H1 (cell line): ENCODE data around the gene PLXNA4. TPM values are rescaled to one million over a fixed set of nuclear protein-coding genes. Genes with fewer than 3 reads are reported as not detected.

ENCODE experiments used
- CTCF ChIA-PET: fragments of 300-600 bp; sonication (Branson Sonifier 250); formaldehyde crosslinking; loops from one replicate; lab custom pipeline; 2021; ENCODE audit not compliant: partially characterized antibody; lab: Charles Lee
- POLR2A ChIA-PET: fragments of 300-600 bp; sonication (Branson Sonifier 250); formaldehyde crosslinking; loops from one replicate; lab custom pipeline; 2021; ENCODE audit warnings: inconsistent platforms; ENCODE audit not compliant: partially characterized antibody; lab: Charles Lee
- DNase-seq, 2 experiments: peaks; one replicate each; pipeline versions ENCODE4 v3.0.0 to v3.0.0-alpha.2; 2010 to 2022; ENCODE audit warnings: low spot score in 2 of 2, low read depth in 1 of 2, mixed read lengths in 1 of 2
- FAIRE-seq: peaks from 2 replicates; lab custom pipeline; 2011; peaks lifted over from hg19 to GRCh38; lab: Jason Lieb, UNC
- H2AFZ ChIP-seq: 2 replicates; pipeline ENCODE4 v1.8.1; 2012; ENCODE audit warnings: low read length, inconsistent platforms
- H2AK5ac ChIP-seq: 2 replicates; pipeline ENCODE4 v1.6.1; 2013; ENCODE audit warnings: low read depth, low read length
- H2BK120ac ChIP-seq: replicated peaks from 2 replicates; pipeline ENCODE3; 2013; ENCODE audit warnings: low read depth, low read length, inconsistent platforms
- H2BK12ac ChIP-seq: 2 replicates; pipeline ENCODE4 v1.6.1; 2013; ENCODE audit warnings: low read depth, low read length
- H2BK15ac ChIP-seq: 2 replicates; pipeline ENCODE4 v1.6.1; 2013; ENCODE audit warnings: low read length
- H2BK20ac ChIP-seq: 2 replicates; pipeline ENCODE4 v1.6.1; 2013; ENCODE audit warnings: low read length
- H2BK5ac ChIP-seq: 2 replicates; pipeline ENCODE4 v1.6.1; 2013; ENCODE audit warnings: low read depth, low read length
- H3K14ac ChIP-seq: 2 replicates; pipeline ENCODE4 v1.6.1; 2013; ENCODE audit warnings: inconsistent platforms; ENCODE audit not compliant: insufficient read length
- H3K18ac ChIP-seq: 2 replicates; pipeline ENCODE4 v1.6.1; 2013; ENCODE audit warnings: low read length; ENCODE audit errors: extremely low read depth
- H3K23ac ChIP-seq: 2 replicates; pipeline ENCODE4 v1.6.1; 2013; ENCODE audit warnings: inconsistent platforms; ENCODE audit not compliant: insufficient read length
- H3K23me2 ChIP-seq: 2 replicates; pipeline ENCODE4 v1.6.1; 2013; ENCODE audit warnings: low read depth, low read length
- H3K27ac ChIP-seq: 2 replicates; pipeline ENCODE4 v1.6.1; 2011; ENCODE audit warnings: low read depth, low read length, inconsistent platforms
- H3K27me3 ChIP-seq, 4 experiments: replicated peaks in 1 of 4; 1 replicate in 1 of 4; 2 replicates in 3 of 4; pipeline versions ENCODE4 v1.6.1 to v1.8.1; 2011 to 2013; ENCODE audit warnings: low read length in 3 of 4, mild to moderate bottlenecking in 3 of 4, inconsistent platforms in 2 of 4, mixed read lengths in 2 of 4, moderate library complexity in 1 of 4; ENCODE audit not compliant: control insufficient read depth in 3 of 4, insufficient read depth in 3 of 4; ENCODE audit errors: extremely low read depth in 1 of 4
- H3K36me3 ChIP-seq, 4 experiments: 2 replicates each; pipeline versions ENCODE4 v1.6.1 to v1.8.1; 2011 to 2013; ENCODE audit warnings: mild to moderate bottlenecking in 4 of 4, low read length in 3 of 4, moderate library complexity in 2 of 4, control low read depth in 1 of 4, inconsistent platforms in 1 of 4; ENCODE audit not compliant: insufficient read depth in 4 of 4, control insufficient read depth in 2 of 4
- H3K4ac ChIP-seq: replicated peaks from 2 replicates; pipeline ENCODE3; 2013; ENCODE audit warnings: low read length, low read depth, mixed read lengths, inconsistent platforms; ENCODE audit not compliant: insufficient read length
- H3K4me1 ChIP-seq, 4 experiments: replicated peaks in 1 of 4; 1 replicate in 1 of 4; 2 replicates in 3 of 4; pipeline versions ENCODE4 v1.6.1 to v1.8.1; 2011 to 2013; ENCODE audit warnings: low read length in 3 of 4, inconsistent platforms in 2 of 4, mixed read lengths in 1 of 4; ENCODE audit not compliant: insufficient read depth in 4 of 4, control insufficient read depth in 3 of 4
- H3K4me2 ChIP-seq, 2 experiments: 2 replicates each; pipeline versions ENCODE4 v1.6.1 to v1.8.1; 2011 to 2013; ENCODE audit warnings: low read depth in 2 of 2, low read length in 2 of 2, control low read depth in 1 of 2, inconsistent platforms in 1 of 2, mild to moderate bottlenecking in 1 of 2; ENCODE audit not compliant: insufficient read depth in 1 of 2
- H3K4me3 ChIP-seq, 4 experiments: fragments of 200-600, 300-600 bp in 1 of 4; sonication (generic), shearing (Covaris generic), sonication (Bioruptor Twin) in 1 of 4; 2 replicates each; pipeline versions ENCODE4 v1.5.1 to v1.8.1; 2011 to 2016; ENCODE audit warnings: low read length in 4 of 4, low read depth in 3 of 4, control low read depth in 2 of 4, inconsistent platforms in 2 of 4, mild to moderate bottlenecking in 2 of 4, mixed read lengths in 1 of 4, moderate library complexity in 1 of 4; ENCODE audit not compliant: insufficient read depth in 2 of 4; ENCODE audit errors: extremely low read depth in 1 of 4
- H3K56ac ChIP-seq: replicated peaks from 2 replicates; pipeline ENCODE3; 2013; ENCODE audit warnings: low read depth, mild to moderate bottlenecking, mixed read lengths, low read length, inconsistent platforms; ENCODE audit not compliant: insufficient read length
- H3K79me1 ChIP-seq: 2 replicates; pipeline ENCODE4 v1.6.1; 2013; ENCODE audit warnings: low read depth, low read length, control low read depth
- H3K79me2 ChIP-seq, 2 experiments: 2 replicates each; pipeline versions ENCODE4 v1.6.1 to v1.8.1; 2012 to 2013; ENCODE audit warnings: low read length in 2 of 2, mild to moderate bottlenecking in 2 of 2, inconsistent platforms in 1 of 2; ENCODE audit not compliant: insufficient read depth in 2 of 2, control insufficient read depth in 1 of 2
- H3K9ac ChIP-seq, 4 experiments: replicated peaks in 1 of 4; 1 replicate in 1 of 4; 2 replicates in 3 of 4; pipeline versions ENCODE4 v1.6.1 to v1.8.1; 2011 to 2013; ENCODE audit warnings: low read depth in 3 of 4, low read length in 3 of 4, control low read depth in 2 of 4, mild to moderate bottlenecking in 2 of 4, moderate library complexity in 2 of 4, inconsistent platforms in 1 of 4; ENCODE audit errors: extremely low read depth in 1 of 4
- H3K9me3 ChIP-seq, 2 experiments: 2 replicates each; pipeline versions ENCODE4 v1.6.1 to v1.8.1; 2012 to 2013; ENCODE audit warnings: mild to moderate bottlenecking in 2 of 2, moderate library complexity in 2 of 2, control low read depth in 1 of 2, inconsistent platforms in 1 of 2, low read depth in 1 of 2, low read length in 1 of 2, mixed read lengths in 1 of 2; ENCODE audit not compliant: insufficient read depth in 2 of 2
- H4K20me1 ChIP-seq, 2 experiments: replicated peaks in 1 of 2; 2 replicates each; pipeline versions ENCODE3 to v1.8.1; 2011 to 2013; ENCODE audit warnings: inconsistent platforms in 2 of 2, low read length in 2 of 2, mild to moderate bottlenecking in 1 of 2; ENCODE audit not compliant: insufficient read depth in 2 of 2, control insufficient read depth in 1 of 2
- H4K5ac ChIP-seq: 2 replicates; pipeline ENCODE4 v1.6.1; 2013; ENCODE audit warnings: low read length, low read depth, mixed read lengths, inconsistent platforms; ENCODE audit not compliant: insufficient read length
- H4K8ac ChIP-seq: 2 replicates; pipeline ENCODE4 v1.8.0; 2013; ENCODE audit warnings: mild to moderate bottlenecking, moderate library complexity, low read length, inconsistent platforms; ENCODE audit not compliant: insufficient read depth; ENCODE audit errors: extremely low read depth
- H4K91ac ChIP-seq: replicated peaks from 2 replicates; pipeline ENCODE3; 2013; ENCODE audit warnings: low read length, mixed read lengths, inconsistent platforms; ENCODE audit not compliant: insufficient read length
- BRCA1 ChIP-seq: IDR thresholded peaks from 2 replicates; pipeline ENCODE4 v1.6.1; 2012; ENCODE audit warnings: low read depth, low read length, improper control_type of control experiment
- CEBPB ChIP-seq: IDR thresholded peaks from 2 replicates; pipeline ENCODE4 v1.6.1; 2012; ENCODE audit warnings: low read depth, low read length
- CHD1 ChIP-seq: IDR thresholded peaks from 2 replicates; pipeline ENCODE4 v1.6.1; 2012; ENCODE audit warnings: low read depth, low read length, improper control_type of control experiment
- EGR1 ChIP-seq: IDR thresholded peaks from 2 replicates; pipeline ENCODE4 v1.6.1; 2011; ENCODE audit warnings: low read depth, low read length, borderline replicate concordance
- EZH2 ChIP-seq: fragments of 200-600 bp; sonication (generic); IDR thresholded peaks from 2 replicates; pipeline ENCODE4 v1.7.1; 2012; ENCODE audit warnings: low read depth, mild to moderate bottlenecking, moderate library complexity, low read length, inconsistent platforms; ENCODE audit not compliant: severe bottlenecking
- JUND ChIP-seq: IDR thresholded peaks from 2 replicates; pipeline ENCODE4 v1.6.1; 2011; ENCODE audit warnings: mild to moderate bottlenecking, improper control_type of control experiment, low read length
- MAFK ChIP-seq: IDR thresholded peaks from 2 replicates; pipeline ENCODE4 v1.6.1; 2012; ENCODE audit warnings: low read depth, mild to moderate bottlenecking, improper control_type of control experiment, low read length
- POLR2AphosphoS5 ChIP-seq: IDR thresholded peaks from 2 replicates; pipeline ENCODE4 v1.6.1; 2011; ENCODE audit warnings: low read depth, low read length
- RBBP5 ChIP-seq: IDR thresholded peaks from 2 replicates; pipeline ENCODE4 v1.7.1; 2012; ENCODE audit warnings: low read depth, mild to moderate bottlenecking, inconsistent platforms, low read length, moderate library complexity, borderline replicate concordance
- RFX5 ChIP-seq: IDR thresholded peaks from 2 replicates; pipeline ENCODE4 v1.6.1; 2011; ENCODE audit warnings: low read depth, low read length, improper control_type of control experiment, borderline replicate concordance
- SIN3A ChIP-seq, 2 experiments: IDR thresholded peaks in 1 of 2; conservative IDR thresholded peaks in 1 of 2; 2 replicates each; pipeline ENCODE4 v1.6.1; 2011 to 2012; ENCODE audit warnings: low read length in 2 of 2, improper control_type of control experiment in 1 of 2, low read depth in 1 of 2, mild to moderate bottlenecking in 1 of 2
- SP4 ChIP-seq: IDR thresholded peaks from 2 replicates; pipeline ENCODE4 v1.6.1; 2012; ENCODE audit warnings: low read length, inconsistent platforms
- SUZ12 ChIP-seq: fragments of 200-600 bp; sonication (generic); IDR thresholded peaks from 2 replicates; pipeline ENCODE4 v1.6.1; 2012; ENCODE audit warnings: mild to moderate bottlenecking, inconsistent platforms, low read length, moderate library complexity, mixed read lengths
- TAF1 ChIP-seq: IDR thresholded peaks from 2 replicates; pipeline ENCODE4 v1.6.1; 2011; ENCODE audit warnings: mild to moderate bottlenecking, low read depth, low read length
- TCF12 ChIP-seq: IDR thresholded peaks from 2 replicates; pipeline ENCODE4 v1.6.1; 2011; ENCODE audit warnings: low read depth, mild to moderate bottlenecking, low read length
- ZNF274 ChIP-seq: IDR thresholded peaks from 2 replicates; pipeline ENCODE4 v1.7.0; 2012; ENCODE audit warnings: low read length, borderline replicate concordance; ENCODE audit errors: extremely low read depth
- WGBS, 2 experiments: shearing (Covaris generic) in 1 of 2; methylation state at CpG; one replicate each; pipeline versions ENCODE4 v1.1.6 to v1.1.7; 2013 to 2015; ENCODE audit warnings: low lambda C conversion rate in 2 of 2, mixed read lengths in 2 of 2, inconsistent platforms in 1 of 2, low coverage in 1 of 2, missing lambda C conversion rate in 1 of 2; ENCODE audit not compliant: insufficient replicate concordance in 2 of 2, insufficient coverage in 1 of 2, insufficient read length in 1 of 2; ENCODE audit errors: extremely low coverage in 1 of 2, missing lambda C conversion rate in 1 of 2; 5-methylcytosine and 5-hydroxymethylcytosine counted together
- polyA plus RNA-seq, 7 experiments: library from polyadenylated mRNA; depleted of rRNA in 3 of 7; stranded (reverse) in 5 of 7; unstranded in 2 of 7; fragments of >200 nt in 5 of 7; fragments of 200-250 nt in 2 of 7; gene quantifications; 1 replicate in 5 of 7; 2 replicates in 1 of 7; 4 replicates in 1 of 7; pipeline versions ENCODE4 v1.2.1 to v1.2.3, GENCODE V29; 2011 to 2013; ENCODE audit warnings: missing spikeins in 2 of 7, mixed read lengths in 2 of 7
- total RNA-seq: library from RNA; stranded (reverse); fragmentation: NEBNext Ultra II Directional; extraction: Animal tissue kit (Norgen Biotek cat#: 25700); gene quantifications from 2 replicates; pipeline ENCODE4 v1.2.1, GENCODE V29; 2021

PLXNA4 gene
- total and polyA plus RNA-seq, 2 of the 8 experiments (the other 6 are each of a cell fraction or from before 2014, with no cell fraction given), result 0.76 to 0.79 TPM

DNA sequence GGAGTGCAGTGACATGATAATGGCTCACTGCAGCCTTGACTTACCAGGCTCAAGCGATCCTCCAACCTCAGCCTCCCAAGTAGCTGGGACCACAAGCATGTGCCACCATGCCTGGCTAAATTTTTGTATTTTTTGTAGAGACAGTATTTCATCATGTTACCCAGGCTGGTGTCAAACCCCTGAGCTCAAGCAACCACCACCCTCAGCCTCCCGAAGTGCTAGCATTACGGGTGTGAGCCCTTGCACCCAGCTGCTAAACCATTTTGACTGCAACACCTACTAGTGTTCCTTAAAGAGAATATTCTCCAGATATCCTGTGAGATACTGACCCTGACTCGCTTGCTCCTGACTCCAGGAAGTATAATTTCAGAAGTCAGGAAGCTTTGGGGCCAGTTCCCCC is 85.8 kb downstream of the PLXNA4 start:
- H3K4ac ChIP-seq, result no peak overlapping the region
- H3K79me1 ChIP-seq, result no peaks in the 10 kb centered on the region
- H4K8ac ChIP-seq, result no peak overlapping the region
- H3K4me3 ChIP-seq, result no peak overlapping the region
- H4K5ac ChIP-seq, result no peak overlapping the region
- no peaks in the 10 kb centered on the region for H3K9me3 ChIP-seq
- H3K9ac ChIP-seq, result no peak overlapping the region
- no peak overlapping the region for H2BK15ac ChIP-seq
- H3K4me2 ChIP-seq, result no peak overlapping the region
- DNase-seq, result no peak
- no peak overlapping the region for H2BK20ac ChIP-seq
- H2BK12ac ChIP-seq, result no peak overlapping the region
- H2AK5ac ChIP-seq, result no peak overlapping the region
- no peak overlapping the region for H2BK5ac ChIP-seq
- H3K23me2 ChIP-seq, result peaks cover 3% of the 10 kb centered on the region; the same call in 1 of the 2 replicates
- no peak overlapping the region for H4K91ac ChIP-seq
- H3K18ac ChIP-seq, result no peak overlapping the region
- CTCF ChIA-PET, result interaction anchor here (1.0 to 3.1 kb wide), 4 partner anchors 10 to 28 kb away, joined by 3 to 8 read pairs (median 5); no protein-coding TSS in a partner anchor
- POLR2A ChIA-PET, result no interaction called here
- H3K4me1 ChIP-seq, result peaks cover 0 to 5% (median 0%) of the 10 kb centered on the region in 4 experiments; a peak in 3 of 7 replicates
- H4K20me1 ChIP-seq, result peaks cover 0 to 2% of the 10 kb centered on the region in 2 experiments
- H2BK120ac ChIP-seq, result no peak overlapping the region
- no peak overlapping the region for H3K27ac ChIP-seq
- H3K36me3 ChIP-seq, result no peaks in the 10 kb centered on the region
- no peak overlapping the region for H3K56ac ChIP-seq
- no peaks in the 10 kb centered on the region for H3K79me2 ChIP-seq
- FAIRE-seq, result no peak
- WGBS, 2 experiments, result 70% methylated on average over 4 of the region's 4 CpGs; no CpG with 5 or more reads in 1 of the 2 experiments
- H3K14ac ChIP-seq, result no peak overlapping the region
- H3K27me3 ChIP-seq, result no peaks in the 10 kb centered on the region; a peak in 1 of 7 replicates
- H3K23ac ChIP-seq, result no peak overlapping the region
- no peak overlapping the region for H2AFZ ChIP-seq
- TF ChIP-seq BRCA1 (no peak), TCF12 (no peak), MAFK (no peak), EZH2 (no peak), EGR1 (no peak), TAF1 (no peak), ZNF274 (no peak), POLR2AphosphoS5 (no peak), RFX5 (no peak), SP4 (no peak), CHD1 (no peak), SIN3A (conservative IDR thresholded peaks at IDR 0.05 in 1 of 2, IDR thresholded peaks at IDR 0.05 in 1 of 2; ENCODE audit: low read depth in 1 of 2, low read length in 2 of 2) (no peak), CEBPB (no peak), SUZ12 (no peak), RBBP5 (no peak), JUND (no peak)
